Measurements from ENCODE around the gene MAP2K5. TPM values are rescaled to one million over a fixed set of nuclear protein-coding genes. Genes with fewer than 3 reads are reported as not detected.
"Not testable (repeated sequence)": the region's sequence is repeated elsewhere in the genome, so short reads cannot be mapped to it uniquely, and the experiment has no call there.

MAP2K5 gene
- total RNA-seq, 4 donors from 2014 or later, result 7.2 to 14.2 (median 9.3) TPM

GRCh38 chr15:67607329-67607728, 64.8 kb downstream of the MAP2K5 start:
- DNase-seq (ENCODE audit: low spot score) (no peak), ATAC-seq (ENCODE audit: low FRiP score) (no peak)
- TF ChIP-seq CTCF (IDR thresholded peaks at IDR 0.05), result no peak

- ATAC-seq (ENCODE audit: low FRiP score) (no peak), DNase-seq (ENCODE audit: low spot score) (no peak)
- TF ChIP-seq CTCF (IDR thresholded peaks at IDR 0.05), result no peak
Observed at GRCh38 chr15:67607959-67608637, 65.6 kb downstream of the MAP2K5 start.

- DNase-seq (ENCODE audit: low spot score) (no peak), ATAC-seq (ENCODE audit: low FRiP score) (no peak)
- no peak for TF ChIP-seq CTCF (IDR thresholded peaks at IDR 0.05)
Observed at GRCh38 chr15:67608638-67608959, 66.1 kb downstream of the MAP2K5 start.

GRCh38 chr15:67611370-67612369, 69.2 kb downstream of the MAP2K5 start:
- DNase-seq (ENCODE audit: low spot score), result no peak
- ATAC-seq (ENCODE audit: low FRiP score), result no peak
- no peak for TF ChIP-seq CTCF (IDR thresholded peaks at IDR 0.05)

GRCh38 chr15:67613211-67613610, 70.7 kb downstream of the MAP2K5 start:
- ATAC-seq (ENCODE audit: low FRiP score) (no peak), DNase-seq (ENCODE audit: low spot score) (no peak)
- no peak for TF ChIP-seq CTCF (IDR thresholded peaks at IDR 0.05)

- no peak for DNase-seq (ENCODE audit: low spot score)
- TF ChIP-seq CTCF (IDR thresholded peaks at IDR 0.05), result no peak
- ATAC-seq (ENCODE audit: low FRiP score), result no peak
Observed at GRCh38 chr15:67613708-67614107, 71.2 kb downstream of the MAP2K5 start.

GRCh38 chr15:67615131-67615534, 72.6 kb downstream of the MAP2K5 start:
- DNase-seq (ENCODE audit: low spot score); ATAC-seq (ENCODE audit: low FRiP score): not testable (repeated sequence)

Measured in omental fat pad (tissue), 4 donors.